HepG2 (cell line): Measurements from ENCODE around the gene FCN3. TPM values are rescaled to one million over a fixed set of nuclear protein-coding genes. Genes with fewer than 3 reads are reported as not detected.

Experiments used
- DRAP1 ChIP-seq: IDR thresholded peaks from 2 replicates; pipeline ENCODE4 v1.6.1; 2016; ENCODE audit warnings: missing genetic modification reagents, missing compliant biosample characterization
- ESRRA ChIP-seq: sonication (generic); formaldehyde crosslinking; IDR thresholded peaks from 2 replicates; pipeline ENCODE4 v1.5.1; 2020; ENCODE audit warnings: mild to moderate bottlenecking, low read depth, missing genetic modification reagents
- FUBP1 ChIP-seq: sonication (generic); formaldehyde crosslinking; IDR thresholded peaks from 2 replicates; pipeline ENCODE4 v1.5.1; 2020; ENCODE audit warnings: missing genetic modification reagents, mild to moderate bottlenecking, borderline replicate concordance
- HIVEP1 ChIP-seq: sonication (generic); formaldehyde crosslinking; IDR thresholded peaks from 2 replicates; pipeline ENCODE4 v1.4.0; 2020; ENCODE audit warnings: mild to moderate bottlenecking, missing genetic modification reagents
- IRF2 ChIP-seq: IDR thresholded peaks from 2 replicates; pipeline ENCODE4 v1.6.1; 2018; ENCODE audit warnings: missing genetic modification reagents, missing compliant biosample characterization
- MAFG ChIP-seq: sonication (generic); formaldehyde crosslinking; IDR thresholded peaks from 2 replicates; pipeline ENCODE4 v1.5.1; 2020; ENCODE audit warnings: mild to moderate bottlenecking, missing genetic modification reagents
- NFKB2 ChIP-seq: sonication (generic); formaldehyde crosslinking; IDR thresholded peaks from 2 replicates; pipeline ENCODE4 v1.4.0; 2020; ENCODE audit warnings: missing genetic modification reagents, borderline replicate concordance
- PHF20 ChIP-seq: sonication (generic); formaldehyde crosslinking; IDR thresholded peaks from 2 replicates; pipeline ENCODE4 v1.5.0; 2020; ENCODE audit warnings: mild to moderate bottlenecking, missing genetic modification reagents
- SALL2 ChIP-seq: sonication (generic); formaldehyde crosslinking; IDR thresholded peaks from 2 replicates; pipeline ENCODE4 v1.8.1; 2023; ENCODE audit warnings: mild to moderate bottlenecking, missing genetic modification reagents, inconsistent platforms
- SCMH1 ChIP-seq: sonication (generic); formaldehyde crosslinking; IDR thresholded peaks from 2 replicates; pipeline ENCODE4 v1.9.0; 2021; ENCODE audit warnings: missing genetic modification reagents, mild to moderate bottlenecking, borderline replicate concordance
- SUZ12 ChIP-seq: fragments of 150-350 bp; IDR thresholded peaks from 2 replicates; pipeline ENCODE4 v1.6.1; 2014; ENCODE audit warnings: low read depth, low read length
- TEAD3 ChIP-seq: optimal IDR thresholded peaks from 2 replicates; pipeline ENCODE3; 2016; ENCODE audit warnings: borderline replicate concordance
- ZBED4 ChIP-seq: sonication (generic); formaldehyde crosslinking; IDR thresholded peaks from 2 replicates; pipeline ENCODE4 v1.4.0; 2020; ENCODE audit warnings: missing genetic modification reagents, borderline replicate concordance
- ZC3H13 ChIP-seq: sonication (generic); formaldehyde crosslinking; IDR thresholded peaks from 2 replicates; pipeline ENCODE4 v1.8.1; 2023; ENCODE audit warnings: mild to moderate bottlenecking, missing genetic modification reagents, moderate library complexity
- ZFP36L2 ChIP-seq: sonication (generic); formaldehyde crosslinking; IDR thresholded peaks from 2 replicates; pipeline ENCODE4 v1.4.0; 2020; ENCODE audit warnings: missing genetic modification reagents
- ZNF230 ChIP-seq: sonication (generic); formaldehyde crosslinking; IDR thresholded peaks from 2 replicates; pipeline ENCODE4 v1.4.0; 2020; ENCODE audit warnings: mild to moderate bottlenecking, missing genetic modification reagents
- ZNF232 ChIP-seq: sonication (generic); formaldehyde crosslinking; IDR thresholded peaks from 2 replicates; pipeline ENCODE4 v1.4.0; 2020; ENCODE audit warnings: missing genetic modification reagents, borderline replicate concordance
- ZNF235 ChIP-seq: sonication (generic); formaldehyde crosslinking; IDR thresholded peaks from 2 replicates; pipeline ENCODE4 v1.8.1; 2023; ENCODE audit warnings: mild to moderate bottlenecking, missing genetic modification reagents, borderline replicate concordance
- ZNF468 ChIP-seq: sonication (generic); formaldehyde crosslinking; IDR thresholded peaks from 2 replicates; pipeline ENCODE4 v1.8.0; 2022; ENCODE audit warnings: mild to moderate bottlenecking, moderate library complexity, missing genetic modification reagents
- ZSCAN21 ChIP-seq: sonication (generic); formaldehyde crosslinking; IDR thresholded peaks from 2 replicates; pipeline ENCODE4 v1.8.0; 2022; ENCODE audit warnings: mild to moderate bottlenecking, missing genetic modification reagents, moderate library complexity, borderline replicate concordance
- polyA plus RNA-seq, 8 experiments: library from polyadenylated mRNA; depleted of rRNA in 3 of 8; stranded (reverse) in 7 of 8; unstranded in 1 of 8; fragments of >200 nt; fragmentation: Illumina TruSeq in 4 of 8; extraction: Trizol in 4 of 8; gene quantifications; 2 replicates each; pipeline versions ENCODE4 v1.2.1 to v1.2.3, GENCODE V29; 2011 to 2016; ENCODE audit warnings: low read depth in 4 of 8, missing spikeins in 1 of 8, mixed read lengths in 1 of 8; ENCODE audit not compliant: insufficient read depth in 1 of 8
- total RNA-seq, 5 experiments: library from RNA; depleted of rRNA; stranded (reverse); fragments of >200 nt; fragmentation: Illumina TruSeq; extraction: Trizol; gene quantifications; 2 replicates each; pipeline ENCODE4 v1.2.3, GENCODE V29; 2016; ENCODE audit warnings: low read depth in 1 of 5
- TF ChIP-seq, protein P1 (sequence below): sonication (generic); formaldehyde crosslinking; IDR thresholded peaks from 2 replicates; pipeline ENCODE4 v1.4.0; 2020; ENCODE audit warnings: missing genetic modification reagents
- TF ChIP-seq, protein P2 (sequence below): IDR thresholded peaks from 2 replicates; pipeline ENCODE4 v1.6.1; 2016; ENCODE audit warnings: low read depth, control low read depth

FCN3 gene
- total and polyA plus RNA-seq, 2 of the 13 experiments (the other 11 are each of a cell fraction or from before 2014, with no cell fraction given): not detected

GRCh38 chr1:27342778-27343638 is 31.6 kb downstream of the FCN3 start (continued):
- peak; percentile 49; the same call in 1 of the 2 replicates for TF ChIP-seq ZBED4 (CRISPR knock-in tag)
- TF ChIP-seq ZNF235 (CRISPR knock-in tag): no peak
- TF ChIP-seq, protein P1, sequence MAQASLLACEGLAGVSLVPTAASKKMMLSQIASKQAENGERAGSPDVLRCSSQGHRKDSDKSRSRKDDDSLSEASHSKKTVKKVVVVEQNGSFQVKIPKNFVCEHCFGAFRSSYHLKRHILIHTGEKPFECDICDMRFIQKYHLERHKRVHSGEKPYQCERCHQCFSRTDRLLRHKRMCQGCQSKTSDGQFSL (CRISPR knock-in tag): no peak
- no peak for TF ChIP-seq ZFP36L2 (CRISPR knock-in tag)
- TF ChIP-seq MAFG (CRISPR knock-in tag): no peak
- no peak for TF ChIP-seq HIVEP1 (CRISPR knock-in tag)
- TF ChIP-seq ZNF468: no peak; the same call in 1 of the 2 replicates
- TF ChIP-seq, protein P2, sequence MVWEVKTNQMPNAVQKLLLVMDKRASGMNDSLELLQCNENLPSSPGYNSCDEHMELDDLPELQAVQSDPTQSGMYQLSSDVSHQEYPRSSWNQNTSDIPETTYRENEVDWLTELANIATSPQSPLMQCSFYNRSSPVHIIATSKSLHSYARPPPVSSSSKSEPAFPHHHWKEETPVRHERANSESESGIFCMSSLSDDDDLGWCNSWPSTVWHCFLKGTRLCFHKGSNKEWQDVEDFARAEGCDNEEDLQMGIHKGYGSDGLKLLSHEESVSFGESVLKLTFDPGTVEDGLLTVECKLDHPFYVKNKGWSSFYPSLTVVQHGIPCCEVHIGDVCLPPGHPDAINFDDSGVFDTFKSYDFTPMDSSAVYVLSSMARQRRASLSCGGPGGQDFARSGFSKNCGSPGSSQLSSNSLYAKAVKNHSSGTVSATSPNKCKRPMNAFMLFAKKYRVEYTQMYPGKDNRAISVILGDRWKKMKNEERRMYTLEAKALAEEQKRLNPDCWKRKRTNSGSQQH (CRISPR knock-in tag): no peak
- no peak for TF ChIP-seq ZC3H13 (CRISPR knock-in tag)
- TF ChIP-seq SUZ12: no peak
- TF ChIP-seq FUBP1 (CRISPR knock-in tag): no peak
- TF ChIP-seq SALL2 (CRISPR knock-in tag): no peak
- TF ChIP-seq PHF20 (CRISPR knock-in tag): no peak
- TF ChIP-seq IRF2 (CRISPR knock-in tag): no peak
- TF ChIP-seq ZSCAN21 (CRISPR knock-in tag): peak; percentile 86
- TF ChIP-seq SCMH1 (CRISPR knock-in tag): no peak
- TF ChIP-seq TEAD3: peak; percentile 13
- peak; percentile 29; the same call in 1 of the 2 replicates for TF ChIP-seq NFKB2 (CRISPR knock-in tag)
- no peak for TF ChIP-seq ESRRA
- TF ChIP-seq ZNF230 (CRISPR knock-in tag): no peak
- peak; percentile 31; the same call in 1 of the 2 replicates for TF ChIP-seq ZNF232 (CRISPR knock-in tag)
- peak; percentile 48; the same call in 1 of the 2 replicates for TF ChIP-seq DRAP1 (CRISPR knock-in tag)
